ENCODE measurements around the gene VSTM2L. TPM values are rescaled to one million over a fixed set of nuclear protein-coding genes. Genes with fewer than 3 reads are reported as not detected.

The VSTM2L gene
- total RNA-seq, 3 donors from 2014 or later (not counting 1 experiment from before 2014, with no cell fraction given): 0.18 TPM; not detected in 2

DNA sequence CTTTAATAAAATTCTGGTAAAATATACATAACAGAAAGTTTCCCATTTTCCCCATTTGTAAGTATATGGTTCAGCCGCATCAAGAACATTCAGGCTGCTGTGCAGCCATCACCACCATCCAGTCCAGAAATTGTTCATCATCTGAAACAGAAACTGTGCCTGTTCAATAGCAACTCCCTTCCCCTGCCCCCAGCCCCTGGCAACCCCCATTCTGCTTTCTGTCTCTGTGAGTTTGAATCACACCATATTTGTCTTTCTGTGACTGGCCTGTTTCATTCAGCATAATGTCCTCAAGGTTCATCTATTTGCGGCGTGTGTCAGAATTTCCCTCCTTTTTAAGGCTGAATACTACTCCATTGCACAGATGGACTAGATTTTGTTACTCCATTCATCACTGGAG is 19.1 kb downstream of the VSTM2L start:
- Histone ChIP-seq H3K36me3 (ENCODE audit: control insufficient read depth, insufficient read depth, low read length) (no peaks in the 10 kb centered on the region), H3K4me3 (ENCODE audit: low read length) (no peak overlapping the region), H3K9me3 (ENCODE audit: control insufficient read depth, insufficient read depth, low read length) (no peaks in the 10 kb centered on the region), H3K4me1 (ENCODE audit: control insufficient read depth, insufficient read depth, low read length) (no peaks in the 10 kb centered on the region), H3K27me3 (ENCODE audit: control insufficient read depth, insufficient read depth, low read length) (peaks cover 2% of the 10 kb centered on the region), H3K27ac (ENCODE audit: low read length) (no peak overlapping the region)
- no peak for ATAC-seq
- no peak for DNase-seq
- TF ChIP-seq, protein P1, sequence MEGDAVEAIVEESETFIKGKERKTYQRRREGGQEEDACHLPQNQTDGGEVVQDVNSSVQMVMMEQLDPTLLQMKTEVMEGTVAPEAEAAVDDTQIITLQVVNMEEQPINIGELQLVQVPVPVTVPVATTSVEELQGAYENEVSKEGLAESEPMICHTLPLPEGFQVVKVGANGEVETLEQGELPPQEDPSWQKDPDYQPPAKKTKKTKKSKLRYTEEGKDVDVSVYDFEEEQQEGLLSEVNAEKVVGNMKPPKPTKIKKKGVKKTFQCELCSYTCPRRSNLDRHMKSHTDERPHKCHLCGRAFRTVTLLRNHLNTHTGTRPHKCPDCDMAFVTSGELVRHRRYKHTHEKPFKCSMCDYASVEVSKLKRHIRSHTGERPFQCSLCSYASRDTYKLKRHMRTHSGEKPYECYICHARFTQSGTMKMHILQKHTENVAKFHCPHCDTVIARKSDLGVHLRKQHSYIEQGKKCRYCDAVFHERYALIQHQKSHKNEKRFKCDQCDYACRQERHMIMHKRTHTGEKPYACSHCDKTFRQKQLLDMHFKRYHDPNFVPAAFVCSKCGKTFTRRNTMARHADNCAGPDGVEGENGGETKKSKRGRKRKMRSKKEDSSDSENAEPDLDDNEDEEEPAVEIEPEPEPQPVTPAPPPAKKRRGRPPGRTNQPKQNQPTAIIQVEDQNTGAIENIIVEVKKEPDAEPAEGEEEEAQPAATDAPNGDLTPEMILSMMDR (IDR thresholded peaks at IDR 0.05): no peak
- no peak overlapping the region for H3K27ac Mint-ChIP-seq
- no peaks in the 10 kb centered on the region for H3K9me3 Mint-ChIP-seq
- H3K36me3 Mint-ChIP-seq: no peaks in the 10 kb centered on the region
- H3K4me3 Mint-ChIP-seq: no peak overlapping the region
- 91% methylated on average over 3 of the region's 3 CpGs for WGBS (ENCODE audit: insufficient coverage)
- intact Hi-C loops (cut with micrococcal nuclease): no loop called here
- peaks cover 7 to 12% of the 10 kb centered on the region in 2 donors for H3K27me3 Mint-ChIP-seq (ENCODE audit: low read depth in 2 of 2)
- H3K4me1 Mint-ChIP-seq: peaks cover 0 to 8% of the 10 kb centered on the region in 2 donors

DNA sequence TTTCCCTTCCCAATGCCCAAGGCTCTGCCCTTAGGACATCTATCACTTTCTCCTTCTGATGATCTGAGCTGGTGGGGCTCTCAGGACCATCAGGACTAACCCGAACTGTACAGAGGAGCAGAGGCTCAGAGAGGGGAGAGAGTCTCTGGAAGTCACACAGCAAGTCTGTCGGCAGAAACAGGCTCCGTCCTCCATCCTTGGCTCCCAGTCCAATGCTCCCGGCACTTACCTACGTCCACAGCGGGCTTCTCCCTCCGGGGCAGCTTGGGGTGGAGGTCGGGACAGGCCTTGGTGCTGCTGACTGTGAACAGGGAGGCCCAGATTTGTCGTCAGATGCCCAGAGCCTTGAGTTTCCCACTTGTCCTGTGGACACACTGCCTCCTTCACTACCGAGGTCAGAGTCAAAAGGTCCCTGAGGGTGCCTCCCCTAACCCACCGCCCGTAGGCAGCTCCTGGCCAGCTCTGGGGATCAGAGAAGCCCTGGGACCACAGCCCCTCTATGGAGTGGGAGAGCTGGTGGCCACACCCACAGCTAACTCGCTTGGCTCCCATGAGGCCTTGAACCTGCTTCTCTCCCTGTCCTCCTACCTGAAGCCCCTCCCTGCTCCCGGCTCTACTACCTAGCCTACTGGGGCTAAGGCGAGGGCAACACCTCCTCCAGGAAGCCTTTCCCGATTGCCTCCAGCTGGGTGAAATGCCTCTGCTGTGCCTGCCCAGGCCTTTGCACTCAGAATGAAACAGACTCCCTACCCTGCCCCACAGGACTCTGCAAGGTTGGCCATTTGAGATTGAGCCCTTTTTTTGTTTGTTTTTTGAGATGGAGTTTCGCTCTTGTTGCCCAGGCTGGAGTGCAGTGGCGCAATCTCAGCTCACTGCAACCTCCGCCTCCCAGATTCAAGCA is 22.6 kb downstream of the VSTM2L start:
- Histone ChIP-seq H3K36me3 (ENCODE audit: control insufficient read depth, insufficient read depth, low read length) (no peaks in the 10 kb centered on the region), H3K27me3 (ENCODE audit: control insufficient read depth, insufficient read depth, low read length) (no peaks in the 10 kb centered on the region), H3K9me3 (ENCODE audit: control insufficient read depth, insufficient read depth, low read length) (no peaks in the 10 kb centered on the region), H3K4me3 (ENCODE audit: low read length) (no peak overlapping the region), H3K4me1 (ENCODE audit: control insufficient read depth, insufficient read depth, low read length) (no peaks in the 10 kb centered on the region), H3K27ac (ENCODE audit: low read length) (no peak overlapping the region)
- H3K27me3 Mint-ChIP-seq (ENCODE audit: low read depth in 2 of 2): peaks cover 6 to 15% of the 10 kb centered on the region in 2 donors
- H3K4me1 Mint-ChIP-seq: no peaks in the 10 kb centered on the region
- DNase-seq (no peak), ATAC-seq (no peak)
- H3K27ac Mint-ChIP-seq: no peak overlapping the region
- no peak overlapping the region for H3K4me3 Mint-ChIP-seq
- intact Hi-C loops (cut with micrococcal nuclease): no loop called here
- H3K36me3 Mint-ChIP-seq: no peaks in the 10 kb centered on the region
- H3K9me3 Mint-ChIP-seq: no peaks in the 10 kb centered on the region
- TF ChIP-seq, protein P1 (IDR thresholded peaks at IDR 0.05): no peak
- WGBS (ENCODE audit: insufficient coverage): 88% methylated on average over 18 of the region's 19 CpGs

DNA sequence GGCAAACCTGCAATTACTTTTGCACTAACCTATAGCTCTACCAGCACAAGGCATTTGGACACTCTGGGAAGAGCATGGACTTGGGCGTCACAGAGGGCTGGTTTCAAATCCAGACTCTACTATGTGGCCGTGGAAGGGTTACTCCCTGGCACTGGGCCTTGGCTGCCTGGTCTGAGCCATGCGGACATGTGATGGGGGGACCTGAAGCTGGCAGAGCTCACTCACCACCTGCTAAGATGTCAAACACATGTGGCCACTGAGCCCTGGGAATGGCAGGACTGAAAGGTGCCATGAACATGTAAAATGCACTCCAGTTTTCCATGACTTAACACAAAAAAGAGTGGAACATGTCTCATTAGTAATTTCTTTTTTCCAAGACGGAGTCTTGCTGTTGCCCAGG is 23.7 kb downstream of the VSTM2L start:
- Histone ChIP-seq H3K4me3 (ENCODE audit: low read length) (no peak overlapping the region), H3K27me3 (ENCODE audit: control insufficient read depth, insufficient read depth, low read length) (no peaks in the 10 kb centered on the region), H3K9me3 (ENCODE audit: control insufficient read depth, insufficient read depth, low read length) (no peaks in the 10 kb centered on the region), H3K27ac (ENCODE audit: low read length) (no peak overlapping the region), H3K4me1 (ENCODE audit: control insufficient read depth, insufficient read depth, low read length) (no peaks in the 10 kb centered on the region), H3K36me3 (ENCODE audit: control insufficient read depth, insufficient read depth, low read length) (no peaks in the 10 kb centered on the region)
- Mint-ChIP-seq H3K27ac (no peak overlapping the region), H3K27me3 (ENCODE audit: low read depth in 2 of 2) (peaks cover 0 to 14% of the 10 kb centered on the region in 2 donors), H3K4me1 (no peaks in the 10 kb centered on the region), H3K36me3 (no peaks in the 10 kb centered on the region), H3K9me3 (no peaks in the 10 kb centered on the region), H3K4me3 (no peak overlapping the region)
- no peak for ATAC-seq
- 87% methylated on average over 4 of the region's 4 CpGs for WGBS (ENCODE audit: insufficient coverage)
- DNase-seq: no peak
- TF ChIP-seq, protein P1 (IDR thresholded peaks at IDR 0.05): no peak
- intact Hi-C loops (cut with micrococcal nuclease): no loop called here
